K562 (cell line): Measurements from ENCODE around the gene TBCCD1. TPM values are rescaled to one million over a fixed set of nuclear protein-coding genes. Genes with fewer than 3 reads are reported as not detected.
A peak's percentile ranks its signal among the peaks of the same experiment; 100 is the strongest.

Experiments
- ADNP ChIP-seq: fragments of 200-800 bp; sonication (Bioruptor generic); IDR thresholded peaks from 2 replicates; pipeline ENCODE4 v1.6.1; 2016; ENCODE audit warnings: missing genetic modification characterization, missing compliant biosample characterization
- CCNT2 ChIP-seq: IDR thresholded peaks from 2 replicates; pipeline ENCODE4 v1.6.1; 2011; ENCODE audit warnings: borderline replicate concordance, low read depth, mild to moderate bottlenecking, moderate library complexity, mixed read lengths, low read length; ENCODE audit not compliant: insufficient read length; ENCODE audit errors: extremely low read depth
- FOXA3 ChIP-seq, 2 experiments: fragments of 450-650 bp in 1 of 2; sonication (generic) in 1 of 2; formaldehyde crosslinking; IDR thresholded peaks in 1 of 2; conservative IDR thresholded peaks in 1 of 2; 2 replicates each; pipeline versions ENCODE4 v1.4.0 to v1.8.0; 2020 to 2022; ENCODE audit warnings: mild to moderate bottlenecking in 2 of 2, missing genetic modification reagents in 1 of 2
- HDAC3 ChIP-seq: fragments of 450-650 bp; IDR thresholded peaks from 2 replicates; pipeline ENCODE4 v1.6.1; 2018; ENCODE audit warnings: borderline replicate concordance, mild to moderate bottlenecking, moderate library complexity; ENCODE audit not compliant: partially characterized antibody
- HEY1 ChIP-seq: fragments of 250-450 bp; sonication (Bioruptor Pico); IDR thresholded peaks from 2 replicates; pipeline ENCODE4 v1.5.0; 2020; ENCODE audit warnings: mild to moderate bottlenecking, moderate library complexity, borderline replicate concordance
- KLF16 ChIP-seq: IDR thresholded peaks from 2 replicates; pipeline ENCODE4 v1.6.1; 2016; ENCODE audit warnings: antibody characterized with exemption
- KLF6 ChIP-seq: fragments of 250-450 bp; sonication (Bioruptor Pico); IDR thresholded peaks from 2 replicates; pipeline ENCODE4 v1.4.0; 2020; ENCODE audit warnings: mild to moderate bottlenecking, moderate library complexity, borderline replicate concordance
- MYBL2 ChIP-seq, 2 experiments: fragments of 450-650 bp in 1 of 2; sonication (generic) in 1 of 2; formaldehyde crosslinking in 1 of 2; IDR thresholded peaks; 2 replicates each; pipeline versions ENCODE4 v1.6.1 to v1.8.1; 2017 to 2022; ENCODE audit warnings: borderline replicate concordance in 1 of 2, inconsistent platforms in 1 of 2, low read depth in 1 of 2, mild to moderate bottlenecking in 1 of 2, missing genetic modification reagents in 1 of 2, moderate library complexity in 1 of 2
- NFYB ChIP-seq: IDR thresholded peaks from 2 replicates; pipeline ENCODE4 v1.6.1; 2011; ENCODE audit warnings: mild to moderate bottlenecking, moderate library complexity; ENCODE audit not compliant: insufficient read length; ENCODE audit errors: extremely low read depth
- RBFOX2 ChIP-seq: fragments of 200-400 bp; formaldehyde crosslinking; IDR thresholded peaks from 2 replicates; pipeline ENCODE4 v1.6.1; 2017; ENCODE audit warnings: low read depth, mild to moderate bottlenecking, low read length, moderate library complexity
- SRSF9 ChIP-seq: fragments of 200-400 bp; formaldehyde crosslinking; IDR thresholded peaks from 2 replicates; pipeline ENCODE4 v1.6.1; 2017; ENCODE audit warnings: low read depth, low read length, borderline replicate concordance
- TCFL5 ChIP-seq: fragments of 250-450 bp; sonication (Bioruptor Pico); conservative IDR thresholded peaks from 2 replicates; pipeline ENCODE4 v1.6.1; 2021; ENCODE audit warnings: mild to moderate bottlenecking, moderate library complexity, matching md5 sums
- TFAM ChIP-seq: fragments of 250-450 bp; sonication (Bioruptor Pico); conservative IDR thresholded peaks from 2 replicates; pipeline ENCODE4 v1.5.0; 2021; ENCODE audit warnings: mild to moderate bottlenecking, moderate library complexity
- YBX1 ChIP-seq: fragments of 450-650 bp; IDR thresholded peaks from 2 replicates; pipeline ENCODE4 v1.7.1; 2016; ENCODE audit warnings: mild to moderate bottlenecking
- ZNF699 ChIP-seq: fragments of 250-450 bp; sonication (Bioruptor Pico); IDR thresholded peaks from 2 replicates; pipeline ENCODE4 v1.8.0; 2021; ENCODE audit warnings: mild to moderate bottlenecking, moderate library complexity; ENCODE audit not compliant: insufficient replicate concordance
- polyA plus RNA-seq, 8 experiments: library from polyadenylated mRNA; depleted of rRNA in 4 of 8; stranded (reverse) in 5 of 8; unstranded in 3 of 8; fragments of >200 nt; fragmentation: Nextera tagmentation in 2 of 8; fragmentation: Illumina TruSeq in 1 of 8; extraction: Ambion mirVana in 2 of 8; extraction: Trizol in 1 of 8; gene quantifications; 2 replicates each; pipeline versions ENCODE4 v1.2.1 to v1.2.3, GENCODE V29; 2011 to 2014; ENCODE audit warnings: inconsistent platforms in 1 of 8, missing spikeins in 1 of 8
- total RNA-seq, 7 experiments: library from RNA; depleted of rRNA in 6 of 7; stranded (reverse); fragments of >200 nt in 6 of 7; fragmentation: Illumina TruSeq in 2 of 7; extraction: Trizol in 2 of 7; gene quantifications; 2 replicates each; pipeline versions ENCODE4 v1.2.1 to v1.2.3, GENCODE V29; 2011 to 2021; ENCODE audit warnings: low replicate concordance in 1 of 7
- TF ChIP-seq, protein P1 (sequence below): sonication (generic); formaldehyde crosslinking; IDR thresholded peaks from 2 replicates; pipeline ENCODE4 v1.8.0; 2022; ENCODE audit warnings: mild to moderate bottlenecking, missing genetic modification reagents, borderline replicate concordance
- TF ChIP-seq, protein P2 (sequence below): fragments of 200-400 bp; formaldehyde crosslinking; IDR thresholded peaks from 2 replicates; pipeline ENCODE4 v1.6.1; 2017; ENCODE audit warnings: mild to moderate bottlenecking, low read depth, low read length, moderate library complexity
- TF ChIP-seq, protein P3 (sequence below): fragments of 450-650 bp; conservative IDR thresholded peaks from 2 replicates; pipeline ENCODE4 v1.6.1; 2016; ENCODE audit warnings: missing genetic modification characterization, low read depth, mild to moderate bottlenecking, control low read depth, missing compliant biosample characterization
- TF ChIP-seq, protein P4 (sequence below): fragments of 450-650 bp; formaldehyde crosslinking; IDR thresholded peaks from 2 replicates; pipeline ENCODE4 v1.4.0; 2020; ENCODE audit warnings: mild to moderate bottlenecking

The TBCCD1 gene
- total and polyA plus RNA-seq, 9 of the 15 experiments (the other 6 are each of a cell fraction or from before 2014, with no cell fraction given), result 17.7 to 31.1 (median 21.2) TPM

DNA sequence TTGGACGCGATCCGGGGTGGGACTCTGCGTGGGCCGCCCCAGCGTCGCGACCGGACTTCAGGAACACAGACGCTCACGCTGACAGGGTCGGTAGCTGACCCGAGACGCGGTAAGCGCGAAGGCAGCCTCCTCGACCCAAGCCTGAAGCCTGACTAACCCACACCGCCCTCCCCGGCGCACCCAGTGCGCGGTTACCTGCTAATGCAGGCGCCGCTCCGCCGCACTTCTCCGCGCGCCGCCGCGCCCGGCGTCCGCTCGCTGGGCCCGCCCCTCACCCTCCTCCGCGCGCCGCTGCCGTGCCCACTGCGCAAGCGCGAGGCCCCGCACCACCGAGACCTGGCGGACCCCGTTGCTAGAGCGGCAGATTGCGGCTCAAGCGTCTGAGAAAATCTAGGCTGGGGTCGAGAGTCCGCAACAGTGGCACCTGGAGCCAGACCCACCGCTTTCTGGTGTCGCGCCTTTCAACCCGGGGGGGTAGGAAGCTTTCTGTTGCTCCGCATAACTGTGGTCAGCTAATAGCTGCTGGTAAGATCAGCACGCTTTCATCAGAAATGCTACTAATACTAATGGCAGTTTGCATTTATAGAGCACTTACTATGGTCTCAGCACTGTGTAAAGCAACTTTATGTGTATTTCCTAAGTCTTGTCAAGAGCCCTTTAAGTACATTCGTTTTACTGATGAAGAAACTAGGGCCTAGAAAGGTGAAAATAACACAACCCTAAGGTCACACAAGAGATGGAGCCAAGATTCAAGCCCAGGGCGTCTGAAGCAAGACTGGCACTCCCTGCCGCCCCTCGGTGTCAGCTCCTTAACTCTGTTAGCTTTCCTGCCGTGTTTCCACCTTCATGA, at the start of gene TBCCD1 (continued):
- TF ChIP-seq TFAM (no peak), KLF6 (CRISPR knock-in tag) (no peak), KLF16 (no peak), RBFOX2 (peak; percentile 99), MYBL2 (IDR thresholded peaks at IDR 0.05; ENCODE audit: low read depth) (no peak), MYBL2 (CRISPR knock-in tag; IDR thresholded peaks at IDR 0.05; ENCODE audit: borderline replicate concordance) (no peak), HDAC3 (no peak), CCNT2 (peak; percentile 96), NFYB (no peak), ADNP (tag) (no peak), HEY1 (no peak), SRSF9 (no peak), ZNF699 (CRISPR knock-in tag) (no peak), FOXA3 (CRISPR knock-in tag; conservative IDR thresholded peaks at IDR 0.05 in 1 of 2, IDR thresholded peaks at IDR 0.05 in 1 of 2) (peak in 1 of 2 experiments; percentile 39; a peak in 1 of 4 replicates), TCFL5 (CRISPR knock-in tag) (0 out of 2 replicates have a peak, but pooled peaks have one; percentile 46), YBX1 (no peak)
- TF ChIP-seq, protein P1, sequence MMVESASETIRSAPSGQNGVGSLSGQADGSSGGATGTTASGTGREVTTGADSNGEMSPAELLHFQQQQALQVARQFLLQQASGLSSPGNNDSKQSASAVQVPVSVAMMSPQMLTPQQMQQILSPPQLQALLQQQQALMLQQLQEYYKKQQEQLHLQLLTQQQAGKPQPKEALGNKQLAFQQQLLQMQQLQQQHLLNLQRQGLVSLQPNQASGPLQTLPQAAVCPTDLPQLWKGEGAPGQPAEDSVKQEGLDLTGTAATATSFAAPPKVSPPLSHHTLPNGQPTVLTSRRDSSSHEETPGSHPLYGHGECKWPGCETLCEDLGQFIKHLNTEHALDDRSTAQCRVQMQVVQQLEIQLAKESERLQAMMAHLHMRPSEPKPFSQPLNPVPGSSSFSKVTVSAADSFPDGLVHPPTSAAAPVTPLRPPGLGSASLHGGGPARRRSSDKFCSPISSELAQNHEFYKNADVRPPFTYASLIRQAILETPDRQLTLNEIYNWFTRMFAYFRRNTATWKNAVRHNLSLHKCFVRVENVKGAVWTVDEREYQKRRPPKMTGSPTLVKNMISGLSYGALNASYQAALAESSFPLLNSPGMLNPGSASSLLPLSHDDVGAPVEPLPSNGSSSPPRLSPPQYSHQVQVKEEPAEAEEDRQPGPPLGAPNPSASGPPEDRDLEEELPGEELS (CRISPR knock-in tag), result no peak
- TF ChIP-seq, protein P2, sequence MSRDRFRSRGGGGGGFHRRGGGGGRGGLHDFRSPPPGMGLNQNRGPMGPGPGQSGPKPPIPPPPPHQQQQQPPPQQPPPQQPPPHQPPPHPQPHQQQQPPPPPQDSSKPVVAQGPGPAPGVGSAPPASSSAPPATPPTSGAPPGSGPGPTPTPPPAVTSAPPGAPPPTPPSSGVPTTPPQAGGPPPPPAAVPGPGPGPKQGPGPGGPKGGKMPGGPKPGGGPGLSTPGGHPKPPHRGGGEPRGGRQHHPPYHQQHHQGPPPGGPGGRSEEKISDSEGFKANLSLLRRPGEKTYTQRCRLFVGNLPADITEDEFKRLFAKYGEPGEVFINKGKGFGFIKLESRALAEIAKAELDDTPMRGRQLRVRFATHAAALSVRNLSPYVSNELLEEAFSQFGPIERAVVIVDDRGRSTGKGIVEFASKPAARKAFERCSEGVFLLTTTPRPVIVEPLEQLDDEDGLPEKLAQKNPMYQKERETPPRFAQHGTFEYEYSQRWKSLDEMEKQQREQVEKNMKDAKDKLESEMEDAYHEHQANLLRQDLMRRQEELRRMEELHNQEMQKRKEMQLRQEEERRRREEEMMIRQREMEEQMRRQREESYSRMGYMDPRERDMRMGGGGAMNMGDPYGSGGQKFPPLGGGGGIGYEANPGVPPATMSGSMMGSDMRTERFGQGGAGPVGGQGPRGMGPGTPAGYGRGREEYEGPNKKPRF, result no peak
- TF ChIP-seq, protein P3, sequence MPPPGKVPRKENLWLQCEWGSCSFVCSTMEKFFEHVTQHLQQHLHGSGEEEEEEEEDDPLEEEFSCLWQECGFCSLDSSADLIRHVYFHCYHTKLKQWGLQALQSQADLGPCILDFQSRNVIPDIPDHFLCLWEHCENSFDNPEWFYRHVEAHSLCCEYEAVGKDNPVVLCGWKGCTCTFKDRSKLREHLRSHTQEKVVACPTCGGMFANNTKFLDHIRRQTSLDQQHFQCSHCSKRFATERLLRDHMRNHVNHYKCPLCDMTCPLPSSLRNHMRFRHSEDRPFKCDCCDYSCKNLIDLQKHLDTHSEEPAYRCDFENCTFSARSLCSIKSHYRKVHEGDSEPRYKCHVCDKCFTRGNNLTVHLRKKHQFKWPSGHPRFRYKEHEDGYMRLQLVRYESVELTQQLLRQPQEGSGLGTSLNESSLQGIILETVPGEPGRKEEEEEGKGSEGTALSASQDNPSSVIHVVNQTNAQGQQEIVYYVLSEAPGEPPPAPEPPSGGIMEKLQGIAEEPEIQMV, result no peak
- TF ChIP-seq, protein P4, sequence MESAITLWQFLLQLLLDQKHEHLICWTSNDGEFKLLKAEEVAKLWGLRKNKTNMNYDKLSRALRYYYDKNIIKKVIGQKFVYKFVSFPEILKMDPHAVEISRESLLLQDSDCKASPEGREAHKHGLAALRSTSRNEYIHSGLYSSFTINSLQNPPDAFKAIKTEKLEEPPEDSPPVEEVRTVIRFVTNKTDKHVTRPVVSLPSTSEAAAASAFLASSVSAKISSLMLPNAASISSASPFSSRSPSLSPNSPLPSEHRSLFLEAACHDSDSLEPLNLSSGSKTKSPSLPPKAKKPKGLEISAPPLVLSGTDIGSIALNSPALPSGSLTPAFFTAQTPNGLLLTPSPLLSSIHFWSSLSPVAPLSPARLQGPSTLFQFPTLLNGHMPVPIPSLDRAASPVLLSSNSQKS, result no peak
